SK-N-SH (cell line): Measurements from ENCODE around the gene PHGDH.

ENCODE experiments used
- CTCF ChIP-seq: fragments of 200-600 bp; sonication (generic); IDR thresholded peaks from 2 replicates; pipeline ENCODE4 v1.6.1; 2017; ENCODE audit warnings: antibody characterized with exemption, mild to moderate bottlenecking, moderate library complexity
- GABPA ChIP-seq: IDR thresholded peaks from 2 replicates; pipeline ENCODE4 v1.4.0; 2012; ENCODE audit warnings: low read depth, mild to moderate bottlenecking
- JUND ChIP-seq: IDR thresholded peaks from 2 replicates; pipeline ENCODE4 v1.4.0; 2012
- MXI1 ChIP-seq: IDR thresholded peaks from 2 replicates; pipeline ENCODE4 v1.6.1; 2012; ENCODE audit warnings: mild to moderate bottlenecking, low read depth, low read length, improper control_type of control experiment
- NFIC ChIP-seq: IDR thresholded peaks from 2 replicates; pipeline ENCODE4 v1.4.0; 2012; ENCODE audit warnings: borderline replicate concordance
- POLR2AphosphoS5 ChIP-seq: IDR thresholded peaks from 2 replicates; pipeline ENCODE4 v1.6.1; 2012; ENCODE audit warnings: low read depth, low read length
- RCOR1 ChIP-seq: fragments of 150-350 bp; IDR thresholded peaks from 2 replicates; pipeline ENCODE4 v1.6.1; 2017; ENCODE audit warnings: antibody characterized with exemption, low read length
- TAF1 ChIP-seq: IDR thresholded peaks from 2 replicates; pipeline ENCODE4 v1.6.1; 2012; ENCODE audit warnings: low read depth, mild to moderate bottlenecking, low read length, moderate library complexity, borderline replicate concordance
- YY1 ChIP-seq: IDR thresholded peaks from 2 replicates; pipeline ENCODE4 v1.4.0; 2012; ENCODE audit warnings: low read depth, mild to moderate bottlenecking
- TF ChIP-seq, protein P1 (sequence below): IDR thresholded peaks from 2 replicates; pipeline ENCODE4 v1.4.0; 2012; ENCODE audit warnings: low read depth

DNA sequence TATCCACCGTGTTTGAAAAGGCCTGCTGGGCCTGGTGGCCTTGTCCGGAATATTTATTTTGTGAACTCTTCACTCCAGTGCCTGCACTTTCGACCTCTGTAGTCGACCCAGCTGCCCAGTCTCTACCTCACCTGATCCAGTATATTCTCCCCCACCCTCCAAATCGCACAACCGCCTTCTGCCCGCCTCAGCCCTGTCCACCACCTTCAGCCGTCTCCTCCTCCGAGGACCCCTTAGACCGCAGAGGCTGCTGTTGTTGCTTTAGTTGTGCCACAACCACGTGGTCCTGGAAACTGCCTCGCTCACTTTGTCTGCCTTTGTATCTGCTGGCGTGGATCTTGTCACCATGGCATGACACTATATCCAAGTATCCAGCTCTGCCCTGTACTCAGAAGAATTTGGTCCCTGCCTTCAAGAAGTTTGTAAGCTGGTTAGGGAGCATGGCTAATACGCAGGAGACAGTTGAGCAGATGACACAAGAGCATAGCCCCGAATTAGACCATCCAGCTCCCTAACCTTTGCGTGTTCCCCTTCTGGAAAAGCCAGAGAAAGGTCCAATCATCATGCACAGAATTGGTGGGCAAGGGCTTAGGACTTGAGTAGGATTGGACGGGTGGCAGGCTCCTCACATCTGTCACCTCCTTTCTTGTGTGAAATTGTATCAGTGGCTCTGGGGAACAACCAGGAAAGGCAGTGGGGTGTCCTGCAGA lies 1.5 kb downstream of the PHGDH start:
- no peak for TF ChIP-seq NFIC
- no peak for TF ChIP-seq CTCF
- TF ChIP-seq MXI1: peak; percentile 68; the same call in 1 of the 2 replicates
- TF ChIP-seq TAF1: no peak
- no peak for TF ChIP-seq GABPA
- TF ChIP-seq, protein P1, sequence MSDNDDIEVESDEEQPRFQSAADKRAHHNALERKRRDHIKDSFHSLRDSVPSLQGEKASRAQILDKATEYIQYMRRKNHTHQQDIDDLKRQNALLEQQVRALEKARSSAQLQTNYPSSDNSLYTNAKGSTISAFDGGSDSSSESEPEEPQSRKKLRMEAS: peak; percentile 72
- no peak for TF ChIP-seq JUND
- TF ChIP-seq POLR2AphosphoS5: no peak
- no peak for TF ChIP-seq RCOR1
- no peak for TF ChIP-seq YY1
